PFSK-1 (cell line): ENCODE data around the gene SPIRE1.

Experiments
- FOXP2 ChIP-seq: optimal IDR thresholded peaks from 2 replicates; pipeline ENCODE3; 2011; ENCODE audit warnings: borderline replicate concordance, control low read depth, inconsistent platforms; ENCODE audit not compliant: insufficient read depth; ENCODE audit errors: extremely low read length, extremely low read depth
- POLR2AphosphoS5 ChIP-seq: IDR thresholded peaks from 2 replicates; pipeline ENCODE4 v1.6.1; 2012; ENCODE audit warnings: low read depth, mild to moderate bottlenecking, control low read depth, low read length, moderate library complexity
- REST ChIP-seq, 2 experiments: IDR thresholded peaks; 2 replicates each; pipeline versions ENCODE4 v1.6.1 to v1.8.0; 2011 to 2012; ENCODE audit warnings: low read depth in 2 of 2, low read length in 2 of 2, control low read depth in 1 of 2, inconsistent platforms in 1 of 2, mild to moderate bottlenecking in 1 of 2, moderate library complexity in 1 of 2; ENCODE audit not compliant: insufficient read depth in 1 of 2
- SIN3A ChIP-seq: IDR thresholded peaks from 2 replicates; pipeline ENCODE4 v1.6.1; 2012; ENCODE audit warnings: mild to moderate bottlenecking, low read length, moderate library complexity, borderline replicate concordance; ENCODE audit not compliant: insufficient read depth
- TAF1 ChIP-seq: IDR thresholded peaks from 2 replicates; pipeline ENCODE4 v1.6.1; 2012; ENCODE audit warnings: low read length, control low read depth, borderline replicate concordance; ENCODE audit not compliant: insufficient read depth

DNA sequence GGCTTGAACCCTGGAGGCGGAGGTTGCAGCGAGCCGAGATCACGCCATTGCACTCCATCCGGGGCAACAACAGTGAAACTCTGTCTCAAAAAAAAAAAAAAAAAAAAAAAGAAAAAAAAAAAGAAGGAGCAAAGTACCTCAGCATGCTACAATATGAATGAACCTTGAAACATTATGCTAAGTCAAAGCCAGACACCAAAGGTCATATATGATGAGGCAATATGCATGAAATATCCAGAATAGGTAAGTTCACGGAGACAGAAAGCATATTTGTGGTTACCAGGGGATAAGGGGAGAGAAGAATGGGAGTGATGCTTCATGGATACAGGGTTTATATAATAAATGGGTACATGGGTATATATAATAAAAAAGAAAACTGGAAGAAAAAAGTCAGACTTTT lies 156.9 kb downstream of the SPIRE1 start:
- no peak for TF ChIP-seq POLR2AphosphoS5
- TF ChIP-seq TAF1: no peak
- TF ChIP-seq REST (IDR thresholded peaks at IDR 0.05; ENCODE audit: insufficient read depth in 1 of 2, low read depth in 2 of 2, low read length in 2 of 2): no peak
- TF ChIP-seq SIN3A: no peak
- no peak for TF ChIP-seq FOXP2
